Measurements from ENCODE around the gene POTEJ.
"Not testable (repeated sequence)": the region's sequence is repeated elsewhere in the genome, so short reads cannot be mapped to it uniquely, and the experiment has no call there.

POTEJ gene

GRCh38 chr2:130611140-130611539 lies at the start of gene POTEJ:
TSS of gene POTEJ (plus strand) at chr2:130611440. CDS start at chr2:130611533, 93 bp downstream.
- DNase-seq: not testable (repeated sequence)

- not testable (repeated sequence) for DNase-seq
These were observed 45.1 kb upstream of the POTEJ start for GRCh38 chr2:130566165-130566564.

- not testable (repeated sequence) for DNase-seq
These were observed 39.3 kb upstream of the POTEJ start for GRCh38 chr2:130571929-130572328.

GRCh38 chr2:130574230-130574629 lies 37.0 kb upstream of the POTEJ start:
- DNase-seq: not testable (repeated sequence)

- not testable (repeated sequence) for DNase-seq
These were observed 34.9 kb upstream of the POTEJ start for GRCh38 chr2:130576209-130576784.

GRCh38 chr2:130577559-130577958 lies 33.7 kb upstream of the POTEJ start:
- DNase-seq: not testable (repeated sequence)

GRCh38 chr2:130579121-130579520 lies 32.1 kb upstream of the POTEJ start:
- DNase-seq: not testable (repeated sequence)

GRCh38 chr2:130581491-130581890 lies 29.7 kb upstream of the POTEJ start:
- not testable (repeated sequence) for DNase-seq

GRCh38 chr2:130582970-130583369 lies 28.3 kb upstream of the POTEJ start:
- DNase-seq: not testable (repeated sequence)

- not testable (repeated sequence) for DNase-seq
These were observed 27.7 kb upstream of the POTEJ start for GRCh38 chr2:130583582-130583981.

- DNase-seq: not testable (repeated sequence)
These were observed 26.5 kb upstream of the POTEJ start for GRCh38 chr2:130584726-130585125.

GRCh38 chr2:130588688-130589458 lies 22.4 kb upstream of the POTEJ start:
- DNase-seq: not testable (repeated sequence)

- not testable (repeated sequence) for DNase-seq
These were observed 20.9 kb upstream of the POTEJ start for GRCh38 chr2:130590170-130590841.

GRCh38 chr2:130590842-130591359 lies 20.3 kb upstream of the POTEJ start:
- DNase-seq: not testable (repeated sequence)

GRCh38 chr2:130592791-130593414 lies 18.3 kb upstream of the POTEJ start:
- not testable (repeated sequence) for DNase-seq

GRCh38 chr2:130594011-130594410 lies 17.2 kb upstream of the POTEJ start:
- DNase-seq: not testable (repeated sequence)

- not testable (repeated sequence) for DNase-seq
These were observed 14.5 kb upstream of the POTEJ start for GRCh38 chr2:130596757-130597156.

GRCh38 chr2:130597994-130598393 lies 13.2 kb upstream of the POTEJ start:
- DNase-seq: not testable (repeated sequence)

GRCh38 chr2:130598463-130598862 lies 12.8 kb upstream of the POTEJ start:
- DNase-seq: not testable (repeated sequence)

GRCh38 chr2:130599393-130599792 lies 11.8 kb upstream of the POTEJ start, which contains the start of gene CFC1:
TSS of gene CFC1 (minus strand) at chr2:130599575. CDS start at chr2:130599287, 288 bp downstream.
- DNase-seq: not testable (repeated sequence)

- DNase-seq: not testable (repeated sequence)
These were observed 11.3 kb upstream of the POTEJ start for GRCh38 chr2:130599926-130600325.

- DNase-seq: not testable (repeated sequence)
These were observed 9.5 kb upstream of the POTEJ start for GRCh38 chr2:130601648-130602302.

All from EL (cell line).